Coronary artery (tissue), 2 donors: ENCODE measurements around the gene DST.

ENCODE experiments used
- DNase-seq: peaks from one replicate; pipeline ENCODE4 v3.0.0-alpha.2; 2017; ENCODE audit warnings: low spot score
- H3K27ac ChIP-seq, 2 donors: fragments of 200-600 bp; sonication (generic); one replicate each; pipeline ENCODE4 v1.5.1; 2016 to 2019
- H3K4me3 ChIP-seq: fragments of 200-600 bp; sonication (generic); 2 replicates; pipeline ENCODE4 v1.5.1; 2016; ENCODE audit warnings: mild to moderate bottlenecking, moderate library complexity
- CTCF ChIP-seq: fragments of 200-600 bp; sonication (generic); IDR thresholded peaks from one replicate; pipeline ENCODE4 v1.5.1; 2019; ENCODE audit warnings: antibody characterized with exemption

The DST gene

GRCh38 chr6:56516003-56516402 lies 126.7 kb downstream of the DST start:
- DNase-seq: no peak
- no peak for TF ChIP-seq CTCF
- no peak overlapping the region for H3K4me3 ChIP-seq
- H3K27ac ChIP-seq: no peak overlapping the region

- DNase-seq: no peak
- TF ChIP-seq CTCF: no peak
- Histone ChIP-seq H3K4me3 (no peak overlapping the region), H3K27ac (peak overlapping the region; percentile 61 to 70)
Measured at GRCh38 chr6:56515081-56515905, 127.4 kb downstream of the DST start.

GRCh38 chr6:56514395-56514794 lies 128.3 kb downstream of the DST start:
- peak; percentile 87 for DNase-seq
- no peak for TF ChIP-seq CTCF
- peak overlapping the region; percentile 61 to 70 for H3K27ac ChIP-seq
- H3K4me3 ChIP-seq: no peak overlapping the region

GRCh38 chr6:56513631-56514030 lies 129.1 kb downstream of the DST start:
- Histone ChIP-seq H3K27ac (peak overlapping the region; percentile 61 to 70), H3K4me3 (no peak overlapping the region)
- no peak for TF ChIP-seq CTCF
- no peak for DNase-seq

- no peak for TF ChIP-seq CTCF
- Histone ChIP-seq H3K27ac (peak overlapping the region; percentile 23 to 41), H3K4me3 (no peak overlapping the region)
- no peak for DNase-seq
Measured at GRCh38 chr6:56511591-56511990, 131.1 kb downstream of the DST start.

GRCh38 chr6:56510984-56511531 lies 131.6 kb downstream of the DST start:
- Histone ChIP-seq H3K4me3 (no peak overlapping the region), H3K27ac (peak overlapping the region; percentile 23 to 41)
- DNase-seq: no peak
- no peak for TF ChIP-seq CTCF

- Histone ChIP-seq H3K4me3 (no peak overlapping the region), H3K27ac (peak overlapping the region; percentile 84)
- no peak for TF ChIP-seq CTCF
- no peak for DNase-seq
Measured at GRCh38 chr6:56509031-56509430, 133.7 kb downstream of the DST start.
